GDM1 (cell line): ENCODE results near the gene PDX1.
"Not testable (repeated sequence)": the region's sequence is repeated elsewhere in the genome, so short reads cannot be mapped to it uniquely, and the experiment has no call there.

Experiments
- DNase-seq: peaks from one replicate; lab custom pipeline; 2025; lab: John Stamatoyannopoulos, UW

PDX1 gene

GRCh38 chr13:27956576-27957300 lies 36.9 kb downstream of the PDX1 start:
- DNase-seq: no peak

- no peak for DNase-seq
Observed at GRCh38 chr13:27959976-27960361, 40.2 kb downstream of the PDX1 start.

DNA sequence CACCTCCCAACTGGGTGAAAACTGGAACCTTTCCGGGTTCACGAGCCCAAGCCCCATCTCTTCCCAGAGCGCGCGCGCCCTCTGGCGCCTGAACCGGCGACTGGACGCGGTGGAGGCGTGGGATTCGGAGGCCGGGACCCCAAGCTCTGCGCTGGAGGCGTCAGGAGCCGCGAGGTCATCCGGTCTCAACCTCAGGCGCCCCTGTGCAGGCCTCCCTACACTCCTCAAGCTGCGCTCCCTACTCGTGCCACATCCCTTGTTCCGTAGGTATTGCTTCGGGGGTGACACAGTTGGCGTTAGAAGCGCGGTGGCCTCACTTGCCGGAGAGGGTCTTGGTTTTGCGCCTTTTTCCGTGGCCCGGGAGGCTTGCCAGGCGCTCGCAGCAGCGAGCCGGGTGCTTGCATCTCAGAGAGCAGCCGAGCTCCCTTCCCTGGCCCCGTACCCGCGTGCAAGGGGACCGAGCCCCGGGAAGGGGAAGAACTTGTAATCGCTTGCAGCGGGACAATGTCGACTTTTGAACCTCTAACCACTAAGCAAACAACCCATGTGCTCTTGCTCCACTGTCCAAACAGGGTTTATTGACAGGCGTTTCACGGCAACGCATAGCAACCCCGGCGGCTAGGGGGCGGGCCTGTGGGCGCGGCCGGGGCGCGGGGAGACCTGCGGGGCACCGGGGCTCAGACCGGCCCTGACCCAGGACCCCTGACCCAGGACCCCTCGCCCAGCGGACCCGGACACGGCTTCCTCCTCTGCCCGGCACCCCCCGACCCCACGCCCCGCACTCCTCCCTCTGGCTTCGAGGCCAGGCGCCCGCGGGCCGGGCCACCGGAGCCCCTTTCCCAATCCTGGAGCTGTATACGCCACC lies 40.8 kb downstream of the PDX1 start:
- DNase-seq: peak; percentile 53

DNA sequence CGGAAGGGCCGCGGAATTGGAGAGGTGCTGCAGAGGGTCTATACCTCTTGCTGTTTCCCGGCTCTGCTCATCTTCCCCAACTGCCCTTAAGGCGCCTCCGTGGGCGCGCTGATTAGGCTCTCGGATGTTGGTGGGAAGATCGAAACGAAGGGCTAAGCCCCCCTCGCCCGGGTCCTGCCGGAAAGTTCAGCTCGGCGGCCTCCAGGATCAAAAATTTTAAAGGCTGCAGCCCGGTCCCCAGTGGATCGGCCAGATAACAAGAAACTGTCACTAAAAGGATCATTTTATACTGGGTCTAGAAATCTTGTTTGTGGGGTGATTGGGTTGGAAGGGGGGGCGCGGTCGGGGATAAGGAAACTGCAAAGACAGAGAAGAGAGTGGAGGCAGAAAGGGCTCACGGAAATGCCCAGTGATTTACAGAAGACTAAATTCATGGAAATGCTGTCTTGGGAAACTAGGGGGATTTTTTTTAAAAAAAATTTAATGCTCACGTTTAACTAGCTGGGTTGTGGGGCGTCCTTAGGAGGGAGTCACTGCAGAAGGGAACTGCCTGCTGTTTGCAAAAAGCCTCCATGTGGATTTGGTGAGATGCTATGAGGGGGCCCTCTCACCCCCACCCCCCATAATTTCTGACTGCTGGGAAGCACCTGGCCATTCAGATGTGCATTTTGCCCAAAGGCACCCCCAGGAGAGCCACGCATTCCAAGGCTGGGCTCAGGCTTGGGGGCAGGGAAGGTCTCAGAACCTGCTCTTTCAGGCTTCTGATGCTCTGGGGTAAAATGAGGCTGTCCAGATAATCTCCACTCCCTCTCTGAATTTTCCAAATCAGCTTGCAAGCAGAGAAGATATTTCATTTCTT lies 41.7 kb downstream of the PDX1 start:
- no peak for DNase-seq

DNA sequence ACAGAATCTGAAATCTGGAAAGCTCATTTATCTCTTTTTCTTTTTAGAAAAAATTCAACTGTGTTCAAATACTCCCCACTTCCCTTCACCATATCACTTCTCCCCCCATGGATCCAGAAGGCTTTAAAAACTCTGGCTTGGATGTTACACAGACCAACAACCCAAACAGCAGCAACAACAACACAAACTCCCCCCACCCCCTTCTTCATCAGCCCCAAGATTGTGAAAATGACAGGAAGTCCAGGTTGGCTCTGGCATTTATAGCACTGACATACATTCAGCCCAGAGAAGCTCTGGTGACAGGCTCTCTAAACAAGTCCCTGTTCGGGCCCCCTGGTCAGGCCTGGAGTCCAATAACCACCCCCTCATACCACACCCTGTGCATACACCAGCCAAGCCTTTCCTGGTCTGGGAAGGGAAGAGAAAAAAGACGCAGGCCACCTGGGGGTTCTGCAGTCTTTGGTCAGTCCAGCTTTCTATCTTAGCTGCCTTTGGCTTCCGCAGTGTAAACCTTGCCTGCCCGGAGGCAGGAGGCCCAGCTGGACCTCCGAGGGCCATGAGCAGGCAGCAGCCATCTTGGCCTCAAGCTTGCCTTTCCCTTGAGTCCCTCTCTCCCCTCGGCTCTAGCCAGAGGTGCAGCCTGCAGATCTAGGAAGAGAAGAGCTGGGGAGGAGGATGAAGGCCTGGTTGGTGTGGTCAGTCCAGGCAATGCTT lies 42.5 kb downstream of the PDX1 start:
- no peak for DNase-seq

- no peak for DNase-seq
Observed at GRCh38 chr13:27962982-27963381, 43.2 kb downstream of the PDX1 start.

DNA sequence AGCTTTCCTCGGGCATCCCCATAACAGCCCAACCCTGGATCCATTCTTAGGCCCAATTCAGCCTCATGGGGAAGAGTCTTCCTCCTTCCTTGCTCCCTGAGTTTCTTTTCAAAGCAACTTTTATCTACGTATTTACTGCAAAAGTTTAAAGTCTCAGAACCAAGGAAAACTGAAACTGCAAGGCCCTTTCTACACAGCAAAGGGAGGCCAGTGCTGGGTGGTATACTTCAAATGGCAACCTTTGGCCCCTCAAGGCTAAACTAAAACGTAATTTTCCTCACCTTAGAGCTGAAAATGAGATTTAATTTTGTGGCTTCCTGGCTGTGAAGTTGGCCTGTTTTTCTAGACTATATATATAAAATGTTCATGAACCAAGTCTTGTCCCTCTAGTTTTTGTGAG lies 43.7 kb downstream of the PDX1 start:
- no peak for DNase-seq

- not testable (repeated sequence) for DNase-seq
Observed at GRCh38 chr13:27964206-27964605, 44.4 kb downstream of the PDX1 start.

DNA sequence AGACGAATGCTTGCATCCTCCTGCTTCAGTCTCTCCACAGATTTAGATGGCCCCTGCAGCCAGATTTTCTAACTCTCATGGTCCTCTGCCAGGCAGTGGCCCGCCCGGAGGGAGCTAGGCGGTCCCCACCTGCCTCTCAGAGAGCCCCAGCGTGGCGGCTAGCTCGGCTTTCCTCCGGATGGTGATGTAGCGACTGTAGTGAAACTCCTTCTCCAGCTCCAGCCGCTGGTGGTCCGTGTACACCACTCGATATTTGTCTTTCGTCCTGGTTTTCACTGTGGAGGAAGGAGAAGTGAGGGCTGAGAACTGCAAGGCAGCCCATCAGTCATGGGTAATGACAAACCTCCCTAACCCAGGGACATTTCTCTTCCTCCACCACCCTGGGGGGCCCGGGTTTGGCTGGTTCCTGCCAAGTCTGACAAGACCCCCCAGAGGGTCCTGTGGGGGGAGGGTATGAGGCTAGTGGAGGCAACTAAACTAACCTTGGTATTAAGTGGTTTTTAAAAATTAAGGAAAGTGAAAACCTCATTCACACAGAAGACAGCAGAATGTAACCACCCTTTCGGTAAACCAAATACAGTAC lies 45.0 kb downstream of the PDX1 start:
- no peak for DNase-seq

DNA sequence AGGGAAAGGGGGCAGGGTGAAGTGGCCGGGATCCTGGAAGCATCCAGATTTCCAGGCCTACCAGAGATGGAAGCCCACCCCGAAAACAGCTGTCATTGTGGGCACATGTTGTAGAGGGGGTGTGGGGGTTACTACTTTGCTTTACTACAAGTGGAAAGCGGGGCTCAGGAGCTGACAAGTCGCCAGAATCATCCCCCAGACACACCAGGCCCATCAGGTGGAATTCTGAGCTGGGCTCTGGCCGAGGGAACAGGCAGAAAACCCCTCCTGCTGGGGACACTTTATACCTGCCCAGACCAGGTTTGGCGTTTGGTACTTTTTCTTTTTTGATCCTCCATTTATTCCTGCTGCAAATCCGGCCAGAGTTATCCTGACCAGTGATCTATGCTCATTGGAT lies 45.5 kb downstream of the PDX1 start:
- no peak for DNase-seq

- DNase-seq: no peak
Observed at GRCh38 chr13:27965740-27966640, 46.2 kb downstream of the PDX1 start.

- no peak for DNase-seq
Observed at GRCh38 chr13:27966641-27967202, 46.9 kb downstream of the PDX1 start.

- no peak for DNase-seq
Observed at GRCh38 chr13:27967203-27967735, 47.5 kb downstream of the PDX1 start.

DNA sequence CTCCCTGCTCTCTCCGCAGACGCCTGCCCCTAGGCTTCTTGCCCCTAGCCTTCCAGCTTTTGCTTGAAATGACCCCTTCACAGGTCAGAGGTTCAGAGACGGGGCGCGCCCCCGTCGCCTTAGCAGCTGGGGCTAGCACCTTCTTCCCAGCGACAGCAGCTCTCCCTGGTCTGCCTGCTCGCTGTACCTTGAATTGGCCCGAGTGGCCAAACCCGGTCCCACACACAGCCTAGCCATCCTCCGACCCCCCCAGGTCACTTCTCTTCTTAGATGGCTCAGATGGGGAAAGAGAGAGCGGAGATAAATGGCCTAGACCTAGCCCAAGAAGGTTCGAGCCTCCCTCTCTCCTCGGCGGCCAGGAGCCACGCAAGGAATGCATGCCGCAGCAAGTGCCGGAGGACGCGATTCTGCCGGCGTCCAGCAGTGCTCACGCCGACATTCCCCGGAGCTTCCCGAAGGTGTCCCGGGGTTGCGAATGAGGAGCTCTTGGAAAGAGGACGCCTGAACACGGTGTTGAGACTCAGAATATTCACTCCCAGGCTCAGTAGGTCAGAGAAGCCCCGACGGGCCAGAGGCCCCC lies 48.0 kb downstream of the PDX1 start:
- DNase-seq: no peak

- DNase-seq: no peak
Observed at GRCh38 chr13:27968316-27969081, 48.7 kb downstream of the PDX1 start.

DNA sequence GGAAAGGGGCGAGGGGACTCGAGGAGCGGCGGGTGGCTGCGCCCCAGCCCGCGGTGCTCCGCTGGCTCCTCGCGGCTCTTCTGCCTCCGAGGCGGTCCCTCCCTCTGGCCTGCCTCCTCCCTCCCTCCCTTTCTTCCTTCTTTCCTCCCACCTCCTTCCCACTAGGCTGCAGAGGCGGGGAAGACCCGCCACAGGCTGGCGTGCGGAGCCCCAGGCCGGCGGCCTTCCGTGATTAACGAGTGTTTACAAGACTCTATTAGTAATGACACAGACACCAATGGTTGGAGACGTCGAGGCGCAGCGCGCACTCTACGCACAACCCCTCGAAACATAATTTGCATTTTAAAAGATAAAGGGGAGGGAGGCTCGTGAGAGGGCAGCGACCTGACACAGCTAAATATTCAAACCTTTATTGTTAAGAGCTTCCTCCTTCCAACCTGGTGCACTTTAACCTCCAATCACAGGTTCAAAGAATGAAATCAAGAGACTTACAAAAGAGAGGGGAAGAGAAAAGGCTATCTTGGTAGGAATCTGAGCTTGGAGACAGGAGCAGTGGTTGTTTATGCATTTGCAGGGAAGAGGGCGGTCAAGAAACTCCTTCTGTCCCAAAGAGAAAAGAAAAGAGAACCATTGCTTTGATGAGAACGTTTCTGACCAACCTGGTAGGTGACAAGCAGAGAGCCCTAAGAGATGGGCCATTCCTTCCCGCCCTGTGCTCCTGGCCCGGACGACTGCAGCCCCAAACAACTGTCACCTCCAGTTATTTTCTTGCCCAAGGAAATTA lies 49.5 kb downstream of the PDX1 start, which contains the start of gene CDX2:
Gene CDX2, minus strand, starts transcription at position 234 of the 784 bp plus-strand sequence. CDS start 309 bp downstream, outside the sequence.
- DNase-seq: no peak

DNA sequence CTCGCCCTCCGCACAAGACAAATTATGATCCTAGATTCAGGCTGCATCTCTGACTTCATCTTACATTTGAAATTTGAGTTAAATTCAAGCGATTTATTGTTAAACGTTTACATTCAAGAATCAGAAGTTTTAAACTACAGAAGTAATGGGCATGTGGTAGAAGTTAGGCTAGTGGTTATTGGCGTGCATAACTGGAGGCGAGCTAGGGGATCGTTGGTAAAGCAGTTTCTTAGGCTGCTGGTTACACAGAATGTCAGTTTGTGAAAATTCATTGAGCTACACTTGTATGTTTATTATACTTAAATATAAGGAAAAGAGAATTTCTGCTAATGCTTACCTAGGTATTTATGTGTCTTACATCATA lies 50.0 kb downstream of the PDX1 start:
- no peak for DNase-seq
